Upper lobe of left lung (tissue), 4 donors: ENCODE data around the gene DCAF15.

ENCODE experiments used
- EP300 ChIP-seq, 4 donors: sonication (generic); formaldehyde crosslinking; IDR thresholded peaks; one replicate each; pipeline ENCODE4 v1.5.1; 2017; ENCODE audit warnings: antibody characterized with exemption in 4 of 4, control low read depth in 2 of 4
- POLR2A ChIP-seq, 4 donors: fragments of 450-650 bp; IDR thresholded peaks; one replicate each; pipeline ENCODE4 v1.5.1; 2016 to 2017; ENCODE audit warnings: antibody characterized with exemption in 4 of 4, mild to moderate bottlenecking in 2 of 4
- TF ChIP-seq, protein P1 (sequence below), 6 experiments: fragments of 450-650 bp in 4 of 6; fragments of 200-600 bp in 2 of 6; sonication (generic) in 2 of 6; IDR thresholded peaks; one replicate each; pipeline ENCODE4 v1.5.1; 2016 to 2019; ENCODE audit warnings: antibody characterized with exemption in 6 of 6

DNA sequence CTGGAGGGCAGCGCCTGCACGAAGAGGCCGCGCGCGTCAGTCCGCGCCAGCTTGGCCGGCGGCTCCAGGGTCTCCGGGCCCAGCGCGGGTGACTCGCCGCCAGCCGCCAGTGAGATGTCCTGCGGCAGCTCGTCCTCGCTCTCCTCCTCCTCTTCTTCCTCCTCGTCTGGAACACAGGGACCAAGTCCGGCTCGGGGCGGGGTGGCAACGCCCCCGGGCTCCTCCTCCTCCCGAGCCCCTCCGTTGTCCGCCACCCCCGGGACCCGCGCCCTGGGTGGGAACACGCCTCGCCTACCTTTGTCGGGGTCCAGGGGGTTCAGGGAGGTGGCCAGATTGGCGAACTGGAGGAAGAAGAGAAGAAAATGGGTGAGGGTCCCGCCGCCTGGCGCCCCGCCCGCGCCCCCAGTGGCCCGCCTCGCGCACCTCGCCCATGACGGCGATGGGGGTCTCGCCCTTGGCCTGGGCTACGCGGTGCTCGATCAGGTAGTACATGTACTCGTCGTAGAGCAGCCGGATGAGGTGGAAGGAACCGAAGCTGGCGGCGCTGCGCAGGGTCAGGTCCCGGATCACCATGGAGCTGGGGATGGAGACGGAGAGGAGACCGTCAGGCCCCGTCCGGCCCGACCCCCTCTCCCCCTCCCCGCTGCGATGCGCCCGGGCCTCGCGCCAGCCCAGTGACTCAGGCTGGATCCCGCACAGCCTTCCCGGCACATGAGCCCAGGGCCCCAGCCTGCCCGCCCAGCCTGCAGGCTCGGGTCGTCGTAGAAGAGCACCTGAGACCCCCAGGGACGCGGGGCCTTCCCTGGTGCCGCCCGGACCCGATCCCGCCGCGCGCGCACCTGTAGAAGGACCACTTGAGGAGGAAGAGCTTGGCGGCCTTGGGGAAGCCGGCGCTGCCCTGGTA is 10.6 kb downstream of the DCAF15 start:
- TF ChIP-seq EP300 (IDR thresholded peaks at IDR 0.05) (no peak), POLR2A (IDR thresholded peaks at IDR 0.05) (no peak)
- TF ChIP-seq, protein P1, sequence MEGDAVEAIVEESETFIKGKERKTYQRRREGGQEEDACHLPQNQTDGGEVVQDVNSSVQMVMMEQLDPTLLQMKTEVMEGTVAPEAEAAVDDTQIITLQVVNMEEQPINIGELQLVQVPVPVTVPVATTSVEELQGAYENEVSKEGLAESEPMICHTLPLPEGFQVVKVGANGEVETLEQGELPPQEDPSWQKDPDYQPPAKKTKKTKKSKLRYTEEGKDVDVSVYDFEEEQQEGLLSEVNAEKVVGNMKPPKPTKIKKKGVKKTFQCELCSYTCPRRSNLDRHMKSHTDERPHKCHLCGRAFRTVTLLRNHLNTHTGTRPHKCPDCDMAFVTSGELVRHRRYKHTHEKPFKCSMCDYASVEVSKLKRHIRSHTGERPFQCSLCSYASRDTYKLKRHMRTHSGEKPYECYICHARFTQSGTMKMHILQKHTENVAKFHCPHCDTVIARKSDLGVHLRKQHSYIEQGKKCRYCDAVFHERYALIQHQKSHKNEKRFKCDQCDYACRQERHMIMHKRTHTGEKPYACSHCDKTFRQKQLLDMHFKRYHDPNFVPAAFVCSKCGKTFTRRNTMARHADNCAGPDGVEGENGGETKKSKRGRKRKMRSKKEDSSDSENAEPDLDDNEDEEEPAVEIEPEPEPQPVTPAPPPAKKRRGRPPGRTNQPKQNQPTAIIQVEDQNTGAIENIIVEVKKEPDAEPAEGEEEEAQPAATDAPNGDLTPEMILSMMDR (IDR thresholded peaks at IDR 0.05) = no peak
